GM12878 (cell line): ENCODE results near the gene CHRNB2. TPM values are rescaled to one million over a fixed set of nuclear protein-coding genes. Genes with fewer than 3 reads are reported as not detected.

Experiments
- ATAC-seq: fragments of 200-7000 bp; cut with Tn5 transposase; 3 replicates; pipeline ENCODE4 v1.9.1; 2020; ENCODE audit warnings: mild to moderate bottlenecking, moderate library complexity
- BruUV-seq: library from RNA; stranded (reverse); fragments of 400-500 nt; replicated peaks from 2 replicates; lab custom pipeline; 2021; lab: Mats Ljungman, UMichigan
- CTCF ChIA-PET: fragments of 300-600 bp; sonication (Branson Sonifier 250); formaldehyde crosslinking; extraction: SDS; loops from one replicate; lab custom pipeline; 2021; ENCODE audit warnings: inconsistent platforms; lab: Yijun Ruan, JAX
- POLR2A ChIA-PET: fragments of 350-600 bp; formaldehyde crosslinking; extraction: SDS; loops from one replicate; lab custom pipeline; 2021; ENCODE audit warnings: inconsistent platforms; lab: Charles Lee
- RAD21 ChIA-PET: fragments of 300-600 bp; sonication (Branson Sonifier 250); formaldehyde crosslinking; loops from one replicate; lab custom pipeline; 2023; ENCODE audit warnings: antibody characterized with exemption; ENCODE audit not compliant: unreplicated experiment; lab: Charles Lee
- SMC1A ChIA-PET: fragments of 300-600 bp; sonication (Branson Sonifier 250); formaldehyde crosslinking; loops from one replicate; lab custom pipeline; 2023; ENCODE audit not compliant: unreplicated experiment, uncharacterized antibody; lab: Charles Lee
- DNase-seq: peaks from one replicate; pipeline ENCODE4 v3.0.0-alpha.2; 2011; ENCODE audit warnings: low read depth, low spot score
- FAIRE-seq: peaks from 3 replicates; lab custom pipeline; 2011; peaks lifted over from hg19 to GRCh38; lab: Jason Lieb, UNC
- H2AFZ ChIP-seq: 2 replicates; pipeline ENCODE4 v1.6.0; 2011; ENCODE audit warnings: low read depth, low read length, control low read depth; ENCODE audit not compliant: control insufficient read depth
- H3K27ac ChIP-seq: 2 replicates; pipeline ENCODE4 v1.5.1; 2011; ENCODE audit warnings: control low read depth; ENCODE audit not compliant: control insufficient read depth, insufficient read depth
- H3K27me3 ChIP-seq, 2 experiments: replicated peaks in 1 of 2; 2 replicates each; pipeline versions ENCODE4 v1.6.0 to v1.6.1; 2011; ENCODE audit warnings: low read length in 1 of 2; ENCODE audit not compliant: control insufficient read depth in 2 of 2, insufficient read depth in 2 of 2
- H3K36me3 ChIP-seq, 2 experiments: 2 replicates each; pipeline ENCODE4 v1.5.1; 2011; ENCODE audit warnings: low read length in 1 of 2; ENCODE audit not compliant: control insufficient read depth in 2 of 2, insufficient read depth in 2 of 2
- H3K4me1 ChIP-seq: 2 replicates; pipeline ENCODE4 v1.6.1; 2011; ENCODE audit warnings: mild to moderate bottlenecking, low read length, moderate library complexity, mixed read lengths; ENCODE audit not compliant: control insufficient read depth, insufficient read depth
- H3K4me2 ChIP-seq: 2 replicates; pipeline ENCODE4 v1.6.0; 2011; ENCODE audit warnings: control low read depth; ENCODE audit not compliant: control insufficient read depth, insufficient read depth
- H3K4me3 ChIP-seq: fragments of 200-600 bp; sonication (generic); 2 replicates; pipeline ENCODE4 v1.5.1; 2016
- H3K79me2 ChIP-seq: 2 replicates; pipeline ENCODE4 v1.6.0; 2011; ENCODE audit warnings: low read length; ENCODE audit not compliant: control insufficient read depth, insufficient read depth
- H3K9ac ChIP-seq: 2 replicates; pipeline ENCODE4 v1.8.0; 2011; ENCODE audit warnings: low read length, control low read depth, mixed read lengths; ENCODE audit not compliant: control insufficient read depth, insufficient read depth
- H3K9me3 ChIP-seq: replicated peaks from 3 replicates; pipeline ENCODE4 v1.5.1; 2011; ENCODE audit warnings: mild to moderate bottlenecking, low read length; ENCODE audit not compliant: control insufficient read depth, insufficient read depth
- H4K20me1 ChIP-seq: 2 replicates; pipeline ENCODE4 v1.6.0; 2011; ENCODE audit not compliant: control insufficient read depth, insufficient read depth
- GATAD2B ChIP-seq: fragments of 450-650 bp; conservative IDR thresholded peaks from 2 replicates; pipeline ENCODE4 v1.6.1; 2017; ENCODE audit warnings: low read depth, mild to moderate bottlenecking, moderate library complexity
- JUNB ChIP-seq: IDR thresholded peaks from 2 replicates; pipeline ENCODE4 v1.6.1; 2016; ENCODE audit warnings: antibody characterized with exemption, mild to moderate bottlenecking
- PML ChIP-seq: IDR thresholded peaks from 2 replicates; pipeline ENCODE4 v1.6.1; 2012; ENCODE audit warnings: low read length, inconsistent platforms
- POLR2A ChIP-seq: IDR thresholded peaks from 2 replicates; pipeline ENCODE4 v1.6.1; 2011; ENCODE audit warnings: low read depth, mild to moderate bottlenecking, low read length
- SPI1 ChIP-seq: IDR thresholded peaks from 2 replicates; pipeline ENCODE4 v1.6.1; 2011; ENCODE audit warnings: low read depth, mild to moderate bottlenecking, low read length, moderate library complexity, borderline replicate concordance; ENCODE audit not compliant: insufficient read depth
- YBX1 ChIP-seq: fragments of 450-650 bp; IDR thresholded peaks from 2 replicates; pipeline ENCODE4 v1.6.1; 2016; ENCODE audit warnings: antibody characterized with exemption
- YY1 ChIP-seq: IDR thresholded peaks from 2 replicates; pipeline ENCODE4 v1.6.1; 2011; ENCODE audit warnings: low read depth, mild to moderate bottlenecking, low read length
- ZNF384 ChIP-seq: IDR thresholded peaks from 2 replicates; pipeline ENCODE4 v1.6.1; 2012; ENCODE audit warnings: low read depth, mild to moderate bottlenecking, low read length, improper control_type of control experiment, borderline replicate concordance
- WGBS: methylation state at CpG from one replicate; pipeline ENCODE4 v1.1.6; 2016; ENCODE audit warnings: low lambda C conversion rate; ENCODE audit not compliant: insufficient replicate concordance, insufficient coverage; ENCODE audit errors: missing lambda C conversion rate; 5-methylcytosine and 5-hydroxymethylcytosine counted together
- in situ Hi-C: fragments of 300-500 bp; cut with MboI; formaldehyde crosslinking; loops from 9 replicates; pipeline ENCODE4 v1.14.3; 2018; ENCODE audit warnings: mixed read lengths
- intact Hi-C: fragments of 100-400 bp; cut with micrococcal nuclease; formaldehyde crosslinking; loops from one replicate; pipeline ENCODE4 v1.14.2; 2022; ENCODE audit not compliant: unreplicated experiment
- polyA plus RNA-seq, 11 experiments: library from polyadenylated mRNA; depleted of rRNA in 4 of 11; unstranded in 6 of 11; stranded (reverse) in 5 of 11; fragments of >200 nt; fragmentation: Nextera tagmentation in 4 of 11; fragmentation: Illumina TruSeq in 1 of 11; extraction: Ambion mirVana in 4 of 11; extraction: Trizol in 1 of 11; gene quantifications; 1 replicate in 1 of 11; 2 replicates in 10 of 11; pipeline versions ENCODE4 v1.2.1 to v1.2.3, GENCODE V29; 2011 to 2016; ENCODE audit warnings: inconsistent platforms in 2 of 11, missing spikeins in 2 of 11, low read depth in 1 of 11
- total RNA-seq, 4 experiments: library from RNA; depleted of rRNA in 3 of 4; stranded (reverse); fragments of >200 nt in 3 of 4; fragmentation: Illumina TruSeq in 1 of 4; extraction: Trizol in 1 of 4; gene quantifications; 2 replicates each; pipeline versions ENCODE4 v1.2.1 to v1.2.3, GENCODE V29; 2013 to 2021
- TF ChIP-seq, protein P1 (sequence below), 3 experiments: IDR thresholded peaks in 2 of 3; conservative IDR thresholded peaks in 1 of 3; 2 replicates each; pipeline ENCODE4 v1.5.1; 2011; ENCODE audit warnings: low read depth in 3 of 3, low read length in 3 of 3, mild to moderate bottlenecking in 3 of 3, control low read depth in 2 of 3, moderate library complexity in 2 of 3, inconsistent platforms in 1 of 3, mixed read lengths in 1 of 3; ENCODE audit not compliant: control insufficient read depth in 2 of 3, insufficient read depth in 1 of 3; ENCODE audit errors: extremely low read depth in 1 of 3
- TF ChIP-seq, protein P2 (sequence below): IDR thresholded peaks from 2 replicates; pipeline ENCODE4 v1.6.1; 2012; ENCODE audit warnings: low read depth, low read length, improper control_type of control experiment
- TF ChIP-seq, protein P3 (sequence below): fragments of 150-350 bp; IDR thresholded peaks from 2 replicates; pipeline ENCODE4 v1.6.1; 2016; ENCODE audit warnings: low read depth, low read length

Gene CHRNB2
- total and polyA plus RNA-seq, 10 of the 15 experiments (the other 5 are each of a cell fraction or from before 2014, with no cell fraction given): 0.01 to 0.11 (median 0.03) TPM; not detected in 6

DNA sequence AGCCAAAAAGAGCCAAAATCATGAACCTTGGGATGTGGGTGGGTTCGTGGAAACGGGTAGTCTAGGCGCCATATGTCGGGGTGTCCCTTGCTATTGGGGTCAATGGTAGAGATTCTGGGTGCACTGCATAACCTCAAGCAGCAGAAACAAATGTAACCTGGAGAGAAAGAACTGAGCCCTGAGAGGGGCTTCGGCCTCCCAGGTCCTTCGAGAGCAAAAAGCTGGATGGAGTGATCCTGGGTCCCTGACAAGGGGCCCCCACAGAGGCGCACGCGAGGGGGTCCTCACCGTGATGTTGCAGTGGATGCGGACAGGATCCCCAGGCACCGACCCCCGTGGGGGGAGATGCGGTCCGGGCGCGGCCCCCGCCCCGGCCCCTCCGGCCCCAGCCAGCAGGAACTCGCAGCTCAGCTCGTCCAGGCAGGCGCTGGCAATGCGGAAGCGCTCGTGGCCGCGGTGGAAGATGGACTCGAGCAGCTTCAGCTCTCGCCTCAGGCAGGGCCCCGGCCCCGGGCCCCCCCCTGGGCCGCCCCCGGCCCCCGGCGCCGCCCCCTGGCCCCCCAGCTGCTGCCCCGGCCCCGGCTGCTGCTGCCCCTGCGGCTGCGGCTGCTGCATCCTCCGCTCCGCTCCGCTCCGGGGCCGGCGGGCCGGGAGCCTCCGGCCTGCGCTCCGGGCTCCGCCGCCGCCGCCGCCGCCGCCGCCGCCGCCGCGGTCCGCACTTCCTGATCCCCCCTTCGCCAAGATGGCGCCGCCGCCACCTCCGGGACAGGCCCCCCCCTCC lies 9.4 kb upstream of the CHRNB2 start, which contains the start of gene UBE2Q1:
TSS of gene UBE2Q1 (minus strand) at position 724 of the 781 bp plus-strand sequence. CDS start at position 615, 109 bp downstream.
- H3K27ac ChIP-seq: peak within 1 kb of the TSS; percentile 88
- POLR2A ChIA-PET: interaction anchor here (0.6 to 1.3 kb wide), 5 partner anchors 192 to 1129 kb away, joined by 3 to 12 read pairs (median 4); no protein-coding TSS in a partner anchor
- ATAC-seq (no peak), FAIRE-seq (no peak), DNase-seq (no peak)
- H3K79me2 ChIP-seq: peaks cover 31% of the 10 kb centered on the region
- RAD21 ChIA-PET: no interaction called here
- H3K4me3 ChIP-seq: peak within 1 kb of the TSS; percentile 88
- in situ Hi-C loops: no loop called here
- H3K4me1 ChIP-seq: peaks cover 4% of the 10 kb centered on the region
- H3K9me3 ChIP-seq: no peaks in the 10 kb centered on the region
- under 1% methylated on average over 29 of the region's 69 CpGs for WGBS
- intact Hi-C loops: loop anchor here (2.0 to 5.0 kb wide), 4 partner anchors 51 to 527 kb away; partner anchors contain the start of gene ADAR
- peaks cover 7 to 21% of the 10 kb centered on the region in 2 experiments for H3K36me3 ChIP-seq
- peak within 1 kb of the TSS; percentile 97 for H2AFZ ChIP-seq
- peak within 1 kb of the TSS; percentile 82 for H3K9ac ChIP-seq
- no peaks in the 10 kb centered on the region for H4K20me1 ChIP-seq
- TF ChIP-seq, protein P1, sequence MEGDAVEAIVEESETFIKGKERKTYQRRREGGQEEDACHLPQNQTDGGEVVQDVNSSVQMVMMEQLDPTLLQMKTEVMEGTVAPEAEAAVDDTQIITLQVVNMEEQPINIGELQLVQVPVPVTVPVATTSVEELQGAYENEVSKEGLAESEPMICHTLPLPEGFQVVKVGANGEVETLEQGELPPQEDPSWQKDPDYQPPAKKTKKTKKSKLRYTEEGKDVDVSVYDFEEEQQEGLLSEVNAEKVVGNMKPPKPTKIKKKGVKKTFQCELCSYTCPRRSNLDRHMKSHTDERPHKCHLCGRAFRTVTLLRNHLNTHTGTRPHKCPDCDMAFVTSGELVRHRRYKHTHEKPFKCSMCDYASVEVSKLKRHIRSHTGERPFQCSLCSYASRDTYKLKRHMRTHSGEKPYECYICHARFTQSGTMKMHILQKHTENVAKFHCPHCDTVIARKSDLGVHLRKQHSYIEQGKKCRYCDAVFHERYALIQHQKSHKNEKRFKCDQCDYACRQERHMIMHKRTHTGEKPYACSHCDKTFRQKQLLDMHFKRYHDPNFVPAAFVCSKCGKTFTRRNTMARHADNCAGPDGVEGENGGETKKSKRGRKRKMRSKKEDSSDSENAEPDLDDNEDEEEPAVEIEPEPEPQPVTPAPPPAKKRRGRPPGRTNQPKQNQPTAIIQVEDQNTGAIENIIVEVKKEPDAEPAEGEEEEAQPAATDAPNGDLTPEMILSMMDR (IDR thresholded peaks at IDR 0.05 in 2 of 3, conservative IDR thresholded peaks at IDR 0.05 in 1 of 3; ENCODE audit: control insufficient read depth in 2 of 3, extremely low read depth in 1 of 3, insufficient read depth in 1 of 3, low read depth in 3 of 3, low read length in 3 of 3): no peak
- TF ChIP-seq GATAD2B (peak; percentile 24; the same call in 1 of the 2 replicates), POLR2A (peak; percentile 68; the same call in 1 of the 2 replicates), SPI1 (0 out of 2 replicates have a peak, but pooled peaks have one; percentile 2), YBX1 (no peak), JUNB (no peak), ZNF384 (no peak), PML (no peak), YY1 (peak; percentile 95)
- TF ChIP-seq, protein P2, sequence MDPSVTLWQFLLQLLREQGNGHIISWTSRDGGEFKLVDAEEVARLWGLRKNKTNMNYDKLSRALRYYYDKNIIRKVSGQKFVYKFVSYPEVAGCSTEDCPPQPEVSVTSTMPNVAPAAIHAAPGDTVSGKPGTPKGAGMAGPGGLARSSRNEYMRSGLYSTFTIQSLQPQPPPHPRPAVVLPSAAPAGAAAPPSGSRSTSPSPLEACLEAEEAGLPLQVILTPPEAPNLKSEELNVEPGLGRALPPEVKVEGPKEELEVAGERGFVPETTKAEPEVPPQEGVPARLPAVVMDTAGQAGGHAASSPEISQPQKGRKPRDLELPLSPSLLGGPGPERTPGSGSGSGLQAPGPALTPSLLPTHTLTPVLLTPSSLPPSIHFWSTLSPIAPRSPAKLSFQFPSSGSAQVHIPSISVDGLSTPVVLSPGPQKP: no peak
- TF ChIP-seq, protein P3, sequence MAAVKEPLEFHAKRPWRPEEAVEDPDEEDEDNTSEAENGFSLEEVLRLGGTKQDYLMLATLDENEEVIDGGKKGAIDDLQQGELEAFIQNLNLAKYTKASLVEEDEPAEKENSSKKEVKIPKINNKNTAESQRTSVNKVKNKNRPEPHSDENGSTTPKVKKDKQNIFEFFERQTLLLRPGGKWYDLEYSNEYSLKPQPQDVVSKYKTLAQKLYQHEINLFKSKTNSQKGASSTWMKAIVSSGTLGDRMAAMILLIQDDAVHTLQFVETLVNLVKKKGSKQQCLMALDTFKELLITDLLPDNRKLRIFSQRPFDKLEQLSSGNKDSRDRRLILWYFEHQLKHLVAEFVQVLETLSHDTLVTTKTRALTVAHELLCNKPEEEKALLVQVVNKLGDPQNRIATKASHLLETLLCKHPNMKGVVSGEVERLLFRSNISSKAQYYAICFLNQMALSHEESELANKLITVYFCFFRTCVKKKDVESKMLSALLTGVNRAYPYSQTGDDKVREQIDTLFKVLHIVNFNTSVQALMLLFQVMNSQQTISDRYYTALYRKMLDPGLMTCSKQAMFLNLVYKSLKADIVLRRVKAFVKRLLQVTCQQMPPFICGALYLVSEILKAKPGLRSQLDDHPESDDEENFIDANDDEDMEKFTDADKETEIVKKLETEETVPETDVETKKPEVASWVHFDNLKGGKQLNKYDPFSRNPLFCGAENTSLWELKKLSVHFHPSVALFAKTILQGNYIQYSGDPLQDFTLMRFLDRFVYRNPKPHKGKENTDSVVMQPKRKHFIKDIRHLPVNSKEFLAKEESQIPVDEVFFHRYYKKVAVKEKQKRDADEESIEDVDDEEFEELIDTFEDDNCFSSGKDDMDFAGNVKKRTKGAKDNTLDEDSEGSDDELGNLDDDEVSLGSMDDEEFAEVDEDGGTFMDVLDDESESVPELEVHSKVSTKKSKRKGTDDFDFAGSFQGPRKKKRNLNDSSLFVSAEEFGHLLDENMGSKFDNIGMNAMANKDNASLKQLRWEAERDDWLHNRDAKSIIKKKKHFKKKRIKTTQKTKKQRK: no peak
- H3K4me2 ChIP-seq: peak within 1 kb of the TSS; percentile 100
- CTCF ChIA-PET: interaction anchor here (0.8 to 1.4 kb wide), 2 partner anchors 77 to 79 kb away, joined by 3 to 9 read pairs; no protein-coding TSS in a partner anchor
- SMC1A ChIA-PET: interaction anchor here (0.9 to 1.0 kb wide), 2 partner anchors 11 to 82 kb away, joined by 3 to 4 read pairs; no protein-coding TSS in a partner anchor
- BruUV-seq: no TSS peak
- no peaks in the 10 kb centered on the region for H3K27me3 ChIP-seq
